DOHH2 (cell line): ENCODE results near the gene IER2.

ENCODE experiments used
- H3F3A ChIP-seq: fragments of 200-600 bp; sonication (generic), shearing (Covaris generic); 2 replicates; pipeline ENCODE4 v1.6.0; 2016; ENCODE audit warnings: antibody characterized with exemption, mild to moderate bottlenecking; ENCODE audit not compliant: control insufficient read depth, insufficient read depth
- H3K27ac ChIP-seq: fragments of 200-600 bp; sonication (generic); 2 replicates; pipeline ENCODE4 v1.5.1; 2014; ENCODE audit warnings: low read depth, mild to moderate bottlenecking, low read length, moderate library complexity
- H3K27me3 ChIP-seq: fragments of 200-600 bp; sonication (generic); 2 replicates; pipeline ENCODE4 v1.6.1; 2014; ENCODE audit warnings: mild to moderate bottlenecking, low read length, mixed read lengths; ENCODE audit not compliant: control insufficient read depth
- H3K36me3 ChIP-seq: fragments of 200-600 bp; sonication (generic); 2 replicates; pipeline ENCODE4 v1.6.1; 2014; ENCODE audit warnings: mild to moderate bottlenecking, low read length, moderate library complexity, mixed read lengths; ENCODE audit not compliant: control insufficient read depth
- H3K4me1 ChIP-seq: fragments of 200-600 bp; sonication (generic); 2 replicates; pipeline ENCODE4 v1.6.1; 2014; ENCODE audit warnings: mild to moderate bottlenecking, low read length, mixed read lengths; ENCODE audit not compliant: control insufficient read depth
- H3K4me2 ChIP-seq: fragments of 200-600 bp; sonication (generic); 2 replicates; pipeline ENCODE4 v1.6.0; 2014; ENCODE audit warnings: mild to moderate bottlenecking, low read length, moderate library complexity
- H3K4me3 ChIP-seq: fragments of 200-600 bp; sonication (generic); 2 replicates; pipeline ENCODE4 v1.5.1; 2014; ENCODE audit warnings: mild to moderate bottlenecking, low read length, mixed read lengths
- H3K79me2 ChIP-seq: fragments of 200-600 bp; sonication (generic); 2 replicates; pipeline ENCODE4 v1.6.1; 2014; ENCODE audit warnings: mild to moderate bottlenecking, low read length, mixed read lengths; ENCODE audit not compliant: control insufficient read depth
- H3K9me2 ChIP-seq: fragments of 200-600 bp; sonication (generic); replicated peaks from 2 replicates; pipeline ENCODE4 v1.6.1; 2014; ENCODE audit warnings: mild to moderate bottlenecking, low read length, mixed read lengths; ENCODE audit not compliant: control insufficient read depth
- H3K9me3 ChIP-seq: fragments of 200-600 bp; sonication (generic); 2 replicates; pipeline ENCODE4 v1.6.1; 2014; ENCODE audit warnings: antibody characterized with exemption, low read length, mixed read lengths; ENCODE audit not compliant: control insufficient read depth, insufficient read depth
- H4K20me1 ChIP-seq: fragments of 200-600 bp; sonication (generic); 2 replicates; pipeline ENCODE4 v1.6.0; 2014; ENCODE audit warnings: low read depth, mild to moderate bottlenecking, antibody characterized with exemption, low read length, moderate library complexity; ENCODE audit not compliant: control insufficient read depth, insufficient read depth
- CTCF ChIP-seq: fragments of 200-600 bp; sonication (generic); IDR thresholded peaks from one replicate; pipeline ENCODE4 v1.5.1; 2014; ENCODE audit warnings: antibody characterized with exemption, mild to moderate bottlenecking, low read depth, low read length; ENCODE audit not compliant: poor library complexity, severe bottlenecking
- EZH2phosphoT487 ChIP-seq: fragments of 200-600 bp; sonication (generic); IDR thresholded peaks from 2 replicates; pipeline ENCODE4 v1.6.1; 2017; ENCODE audit warnings: borderline replicate concordance, mild to moderate bottlenecking, antibody characterized with exemption, low read length, moderate library complexity, mixed read lengths

IER2 gene

GRCh38 chr19:13133241-13133870 is 16.9 kb upstream of the IER2 start:
- Histone ChIP-seq H3K4me3 (no peak overlapping the region), H3K27me3 (no peaks in the 10 kb centered on the region), H3K79me2 (peaks cover 66% of the 10 kb centered on the region), H4K20me1 (peaks cover 9% of the 10 kb centered on the region), H3K4me2 (no peak overlapping the region), H3K27ac (no peak overlapping the region), H3F3A (no peaks in the 10 kb centered on the region), H3K9me3 (no peaks in the 10 kb centered on the region), H3K9me2 (no peaks in the 10 kb centered on the region), H3K4me1 (no peaks in the 10 kb centered on the region), H3K36me3 (peaks cover 55% of the 10 kb centered on the region)
- TF ChIP-seq CTCF (no peak), EZH2phosphoT487 (no peak)

GRCh38 chr19:13134626-13135025 is 15.6 kb upstream of the IER2 start:
- H3K27ac ChIP-seq, result no peak overlapping the region
- H3K9me2 ChIP-seq, result no peaks in the 10 kb centered on the region
- no peak for TF ChIP-seq CTCF
- TF ChIP-seq EZH2phosphoT487, result no peak
- no peaks in the 10 kb centered on the region for H3K4me1 ChIP-seq
- H3K4me2 ChIP-seq, result no peak overlapping the region
- H3K9me3 ChIP-seq, result no peaks in the 10 kb centered on the region
- H3K4me3 ChIP-seq, result no peak overlapping the region
- H3K27me3 ChIP-seq, result no peaks in the 10 kb centered on the region
- H3F3A ChIP-seq, result no peaks in the 10 kb centered on the region
- H3K79me2 ChIP-seq, result peaks cover 53% of the 10 kb centered on the region
- H4K20me1 ChIP-seq, result peaks cover 4% of the 10 kb centered on the region; the same call in 1 of the 2 replicates
- H3K36me3 ChIP-seq, result peaks cover 58% of the 10 kb centered on the region

- Histone ChIP-seq H3K27ac (no peak overlapping the region), H4K20me1 (peaks cover 4% of the 10 kb centered on the region; the same call in 1 of the 2 replicates)
Measured at GRCh38 chr19:13135068-13136062, 14.8 kb upstream of the IER2 start.

More at GRCh38 chr19:13135068-13136062, 14.8 kb upstream of the IER2 start:
- Histone ChIP-seq H3K4me2 (no peak overlapping the region), H3K36me3 (peaks cover 58% of the 10 kb centered on the region), H3K27me3 (no peaks in the 10 kb centered on the region), H3K79me2 (peaks cover 46% of the 10 kb centered on the region), H3K4me1 (no peaks in the 10 kb centered on the region), H3K9me2 (no peaks in the 10 kb centered on the region), H3F3A (no peaks in the 10 kb centered on the region), H3K4me3 (no peak overlapping the region), H3K9me3 (no peaks in the 10 kb centered on the region)
- TF ChIP-seq CTCF (no peak), EZH2phosphoT487 (no peak)
